Measurements from ENCODE around the gene CRLF1. TPM values are rescaled to one million over a fixed set of nuclear protein-coding genes. Genes with fewer than 3 reads are reported as not detected.
A peak's percentile ranks its signal among the peaks of the same experiment; 100 is the strongest.
"Not testable (repeated sequence)": the region's sequence is repeated elsewhere in the genome, so short reads cannot be mapped to it uniquely, and the experiment has no call there.

Gene CRLF1
- polyA plus RNA-seq, 1 donor, result 14.8 TPM

- no peak for DNase-seq (ENCODE audit: low read depth)
Observed at GRCh38 chr19:18609717-18610051, 3.1 kb upstream of the CRLF1 start.

- no peak for DNase-seq (ENCODE audit: low read depth)
Observed at GRCh38 chr19:18608805-18609716, 2.5 kb upstream of the CRLF1 start.

- DNase-seq (ENCODE audit: low read depth), result no peak
Observed at GRCh38 chr19:18608102-18608804, 1.7 kb upstream of the CRLF1 start.

- no peak for DNase-seq (ENCODE audit: low read depth)
Observed at GRCh38 chr19:18607226-18608101, 865 bp upstream of the CRLF1 start.

- DNase-seq (ENCODE audit: low read depth), result no peak
Observed at GRCh38 chr19:18605546-18606280, 886 bp downstream of the CRLF1 start.

- no peak for DNase-seq (ENCODE audit: low read depth)
Observed at GRCh38 chr19:18605196-18605545, 1.4 kb downstream of the CRLF1 start.

- DNase-seq (ENCODE audit: low read depth), result no peak
Observed at GRCh38 chr19:18604820-18605159, 1.8 kb downstream of the CRLF1 start.

GRCh38 chr19:18603958-18604819, 2.4 kb downstream of the CRLF1 start:
- no peak for DNase-seq (ENCODE audit: low read depth)

- no peak for DNase-seq (ENCODE audit: low read depth)
Observed at GRCh38 chr19:18603255-18603957, 3.2 kb downstream of the CRLF1 start.

- no peak for DNase-seq (ENCODE audit: low read depth)
Observed at GRCh38 chr19:18601875-18602274, 4.7 kb downstream of the CRLF1 start.

GRCh38 chr19:18600692-18601397, 5.8 kb downstream of the CRLF1 start:
- DNase-seq (ENCODE audit: low read depth), result not testable (repeated sequence)

- no peak for DNase-seq (ENCODE audit: low read depth)
Observed at GRCh38 chr19:18599485-18599884, 7.1 kb downstream of the CRLF1 start.

GRCh38 chr19:18597809-18598660, 8.6 kb downstream of the CRLF1 start:
- DNase-seq (ENCODE audit: low read depth), result no peak

- DNase-seq (ENCODE audit: low read depth), result no peak
Observed at GRCh38 chr19:18596752-18597157, 9.8 kb downstream of the CRLF1 start.

GRCh38 chr19:18595475-18595874, 11.1 kb downstream of the CRLF1 start:
- DNase-seq (ENCODE audit: low read depth), result no peak

GRCh38 chr19:18594824-18595373, 11.7 kb downstream of the CRLF1 start:
- DNase-seq (ENCODE audit: low read depth), result no peak

- peak; percentile 65 for DNase-seq (ENCODE audit: low read depth)
Observed at GRCh38 chr19:18594096-18594823, 12.3 kb downstream of the CRLF1 start.

Measured in forelimb muscle (tissue), 1 donor.